HEK293 (cell line): ENCODE measurements around the gene COMP.

Experiments used
- PRDM2 ChIP-seq: fragments of 450-650 bp; formaldehyde crosslinking; IDR thresholded peaks from 2 replicates; pipeline ENCODE4 v1.5.1; 2016; ENCODE audit warnings: missing biosample characterization, missing genetic modification characterization, borderline replicate concordance
- ZBTB17 ChIP-seq: fragments of 450-650 bp; formaldehyde crosslinking; IDR thresholded peaks from 2 replicates; pipeline ENCODE4 v1.5.1; 2016; ENCODE audit warnings: missing biosample characterization, missing genetic modification characterization
- ZBTB21 ChIP-seq: fragments of 450-650 bp; formaldehyde crosslinking; IDR thresholded peaks from 2 replicates; pipeline ENCODE4 v1.5.1; 2017; ENCODE audit warnings: missing biosample characterization, missing genetic modification characterization
- ZBTB49 ChIP-seq: fragments of 450-650 bp; formaldehyde crosslinking; IDR thresholded peaks from 2 replicates; pipeline ENCODE4 v1.5.1; 2016; ENCODE audit warnings: missing biosample characterization, missing genetic modification characterization, low read depth
- ZNF112 ChIP-seq: fragments of 450-650 bp; formaldehyde crosslinking; IDR thresholded peaks from 2 replicates; pipeline ENCODE4 v1.5.0; 2017; ENCODE audit warnings: missing biosample characterization, missing genetic modification characterization
- ZNF132 ChIP-seq: fragments of 450-650 bp; formaldehyde crosslinking; IDR thresholded peaks from 2 replicates; pipeline ENCODE4 v1.5.1; 2017; ENCODE audit warnings: missing biosample characterization, missing genetic modification characterization, borderline replicate concordance
- ZNF155 ChIP-seq: fragments of 450-650 bp; formaldehyde crosslinking; IDR thresholded peaks from 2 replicates; pipeline ENCODE4 v1.5.1; 2016; ENCODE audit warnings: missing biosample characterization, missing genetic modification characterization
- ZNF274 ChIP-seq, 2 experiments: fragments of 200-500 bp in 1 of 2; fragments of 450-650 bp in 1 of 2; sonication (Bioruptor generic) in 1 of 2; formaldehyde crosslinking in 1 of 2; IDR thresholded peaks; 2 replicates each; pipeline versions ENCODE4 v1.5.1 to v1.6.1; 2014 to 2016; ENCODE audit warnings: borderline replicate concordance in 1 of 2, inconsistent platforms in 1 of 2, low read length in 1 of 2, missing biosample characterization in 1 of 2, missing genetic modification characterization in 1 of 2
- ZNF391 ChIP-seq: fragments of 450-650 bp; formaldehyde crosslinking; IDR thresholded peaks from 2 replicates; pipeline ENCODE4 v1.5.1; 2016; ENCODE audit warnings: low read depth, missing biosample characterization, missing genetic modification characterization, borderline replicate concordance
- ZNF48 ChIP-seq: fragments of 450-650 bp; formaldehyde crosslinking; IDR thresholded peaks from 2 replicates; pipeline ENCODE4 v1.5.1; 2016; ENCODE audit warnings: missing biosample characterization, missing genetic modification characterization
- ZNF544 ChIP-seq: fragments of 450-650 bp; formaldehyde crosslinking; IDR thresholded peaks from 2 replicates; pipeline ENCODE4 v1.5.0; 2017; ENCODE audit warnings: missing biosample characterization, missing genetic modification characterization
- ZNF561 ChIP-seq: fragments of 450-650 bp; IDR thresholded peaks from 2 replicates; pipeline ENCODE4 v1.5.1; 2018; ENCODE audit warnings: missing biosample characterization, missing genetic modification characterization, borderline replicate concordance
- ZNF596 ChIP-seq: fragments of 450-650 bp; IDR thresholded peaks from 2 replicates; pipeline ENCODE4 v1.5.0; 2018; ENCODE audit warnings: missing biosample characterization, mild to moderate bottlenecking, missing genetic modification characterization, moderate library complexity
- ZNF704 ChIP-seq: fragments of 450-650 bp; formaldehyde crosslinking; IDR thresholded peaks from 2 replicates; pipeline ENCODE4 v1.5.1; 2016; ENCODE audit warnings: missing biosample characterization, missing genetic modification characterization
- ZNF76 ChIP-seq: fragments of 450-650 bp; formaldehyde crosslinking; IDR thresholded peaks from 2 replicates; pipeline ENCODE4; 2016; ENCODE audit warnings: low read depth, missing biosample characterization, missing genetic modification characterization, borderline replicate concordance
- ZNF843 ChIP-seq: fragments of 450-650 bp; formaldehyde crosslinking; IDR thresholded peaks from 2 replicates; pipeline ENCODE4 v1.5.1; 2016; ENCODE audit warnings: missing biosample characterization, missing genetic modification characterization

The COMP gene

GRCh38 chr19:18772620-18773587 is 18.2 kb downstream of the COMP start (continued):
- TF ChIP-seq PRDM2 (tag by site-specific recombination) (no peak), ZNF48 (tag by site-specific recombination) (no peak), ZNF132 (tag by site-specific recombination) (no peak), ZNF155 (no peak), ZBTB21 (tag by site-specific recombination) (no peak), ZNF391 (tag by site-specific recombination) (no peak), ZBTB49 (no peak), ZNF596 (no peak), ZNF544 (tag by site-specific recombination) (no peak), ZNF112 (no peak), ZNF704 (tag by site-specific recombination) (no peak), ZBTB17 (no peak), ZNF274 (IDR thresholded peaks at IDR 0.05; ENCODE audit: low read length) (no peak), ZNF274 (tag by site-specific recombination; IDR thresholded peaks at IDR 0.05; ENCODE audit: borderline replicate concordance) (no peak), ZNF561 (tag by site-specific recombination) (no peak), ZNF843 (tag by site-specific recombination) (no peak), ZNF76 (tag by site-specific recombination) (no peak)
- TF ChIP-seq, all 188 proteins: peak for 0
